Activated naive CD8-positive, alpha-beta T cell (primary cell): ENCODE data around the gene MYL6.
"Not testable (repeated sequence)": the region's sequence is repeated elsewhere in the genome, so short reads cannot be mapped to it uniquely, and the experiment has no call there.

ENCODE experiments used
- H3K27ac Mint-ChIP-seq: one replicate; pipeline ENCODE4 v1.8.0; 2021; ENCODE audit warnings: mixed read lengths
- H3K27me3 Mint-ChIP-seq: one replicate; pipeline ENCODE4 v1.8.0; 2021; ENCODE audit warnings: mixed read lengths
- H3K36me3 Mint-ChIP-seq: one replicate; pipeline ENCODE4 v1.8.0; 2021; ENCODE audit warnings: mixed read lengths
- H3K4me1 Mint-ChIP-seq: one replicate; pipeline ENCODE4 v1.8.0; 2021; ENCODE audit warnings: low read depth, mixed read lengths
- H3K4me3 Mint-ChIP-seq: one replicate; pipeline ENCODE4 v1.8.0; 2021; ENCODE audit warnings: mild to moderate bottlenecking, mixed read lengths
- H3K9me3 Mint-ChIP-seq: one replicate; pipeline ENCODE4 v1.8.0; 2021; ENCODE audit warnings: low read depth, mixed read lengths

Gene MYL6

GRCh38 chr12:56158029-56158925 is at the start of gene MYL6:
Gene MYL6 (plus strand): TSS chr12:56158359. CDS start chr12:56158402, 43 bp downstream.
- Mint-ChIP-seq H3K27ac (peak within 1 kb of the TSS; percentile 97), H3K4me1 (peaks cover 42% of the 10 kb centered on the region), H3K27me3 (no peaks in the 10 kb centered on the region), H3K9me3 (no peaks in the 10 kb centered on the region), H3K36me3 (peaks cover 18% of the 10 kb centered on the region), H3K4me3 (peak within 1 kb of the TSS; percentile 98)

- H3K27me3 Mint-ChIP-seq, result no peaks in the 10 kb centered on the region
- H3K36me3 Mint-ChIP-seq, result peaks cover 25% of the 10 kb centered on the region
- peak overlapping the region; percentile 16 for H3K27ac Mint-ChIP-seq
- no peak overlapping the region for H3K4me3 Mint-ChIP-seq
- peaks cover 23% of the 10 kb centered on the region for H3K4me1 Mint-ChIP-seq
- H3K9me3 Mint-ChIP-seq, result no peaks in the 10 kb centered on the region
Measured at GRCh38 chr12:56110571-56110970, 47.6 kb upstream of the MYL6 start.

- H3K27me3 Mint-ChIP-seq, result no peaks in the 10 kb centered on the region
Measured at GRCh38 chr12:56114084-56114483, 44.1 kb upstream of the MYL6 start.

GRCh38 chr12:56115329-56115728 is 42.8 kb upstream of the MYL6 start:
- H3K4me1 Mint-ChIP-seq, result peaks cover 33% of the 10 kb centered on the region
- H3K36me3 Mint-ChIP-seq, result peaks cover 22% of the 10 kb centered on the region

More at GRCh38 chr12:56114084-56114483, 44.1 kb upstream of the MYL6 start:
- Mint-ChIP-seq H3K4me3 (no peak overlapping the region), H3K4me1 (peaks cover 20% of the 10 kb centered on the region), H3K36me3 (peaks cover 23% of the 10 kb centered on the region), H3K9me3 (no peaks in the 10 kb centered on the region), H3K27ac (peak overlapping the region; percentile 58)

GRCh38 chr12:56116267-56117081 is 41.7 kb upstream of the MYL6 start, which contains the start of gene RPL41:
Gene RPL41 (plus strand): TSS chr12:56116633.
- H3K27ac Mint-ChIP-seq, result peak within 1 kb of the TSS; percentile 99
- H3K36me3 Mint-ChIP-seq, result peaks cover 16% of the 10 kb centered on the region
- no peaks in the 10 kb centered on the region for H3K9me3 Mint-ChIP-seq
- H3K27me3 Mint-ChIP-seq, result no peaks in the 10 kb centered on the region
- H3K4me1 Mint-ChIP-seq, result peaks cover 33% of the 10 kb centered on the region
- H3K4me3 Mint-ChIP-seq, result peak within 1 kb of the TSS; percentile 97

More at GRCh38 chr12:56115329-56115728, 42.8 kb upstream of the MYL6 start:
- Mint-ChIP-seq H3K27me3 (no peaks in the 10 kb centered on the region), H3K27ac (peak overlapping the region; percentile 99), H3K4me3 (peak overlapping the region; percentile 97), H3K9me3 (no peaks in the 10 kb centered on the region)

- H3K9me3 Mint-ChIP-seq, H3K27me3 Mint-ChIP-seq: not testable (repeated sequence)
- H3K27ac Mint-ChIP-seq, result peak overlapping the region; percentile 99
- H3K36me3 Mint-ChIP-seq, result peaks cover 15% of the 10 kb centered on the region
- H3K4me1 Mint-ChIP-seq, result peaks cover 33% of the 10 kb centered on the region
- peak overlapping the region; percentile 97 for H3K4me3 Mint-ChIP-seq
Measured at GRCh38 chr12:56117082-56117706, 41.0 kb upstream of the MYL6 start.

GRCh38 chr12:56117778-56118687 is 40.1 kb upstream of the MYL6 start, which contains the start of gene ZC3H10:
Gene ZC3H10 (plus strand): TSS chr12:56118266. CDS start chr12:56120563, 2,297 bp downstream.
- no peaks in the 10 kb centered on the region for H3K9me3 Mint-ChIP-seq
- no peaks in the 10 kb centered on the region for H3K27me3 Mint-ChIP-seq
- peaks cover 33% of the 10 kb centered on the region for H3K4me1 Mint-ChIP-seq
- H3K4me3 Mint-ChIP-seq, result peak within 1 kb of the TSS; percentile 97
- peak within 1 kb of the TSS; percentile 99 for H3K27ac Mint-ChIP-seq
- H3K36me3 Mint-ChIP-seq, result peaks cover 13% of the 10 kb centered on the region

GRCh38 chr12:56118688-56119357 is 39.3 kb upstream of the MYL6 start:
- peaks cover 11% of the 10 kb centered on the region for H3K36me3 Mint-ChIP-seq
- no peaks in the 10 kb centered on the region for H3K27me3 Mint-ChIP-seq
- H3K4me3 Mint-ChIP-seq, result peak overlapping the region; percentile 97
- H3K9me3 Mint-ChIP-seq, result no peaks in the 10 kb centered on the region
- H3K4me1 Mint-ChIP-seq, result peaks cover 36% of the 10 kb centered on the region
- H3K27ac Mint-ChIP-seq, result peak overlapping the region; percentile 99

- Mint-ChIP-seq H3K9me3 (no peaks in the 10 kb centered on the region), H3K36me3 (peaks cover 11% of the 10 kb centered on the region), H3K27ac (peak overlapping the region; percentile 99), H3K4me3 (peak overlapping the region; percentile 97), H3K4me1 (peaks cover 37% of the 10 kb centered on the region), H3K27me3 (no peaks in the 10 kb centered on the region)
Measured at GRCh38 chr12:56119361-56119796, 38.8 kb upstream of the MYL6 start.

- Mint-ChIP-seq H3K4me3 (no peak overlapping the region), H3K27ac (peak overlapping the region; percentile 58), H3K36me3 (peaks cover 11% of the 10 kb centered on the region), H3K9me3 (no peaks in the 10 kb centered on the region), H3K27me3 (no peaks in the 10 kb centered on the region), H3K4me1 (peaks cover 36% of the 10 kb centered on the region)
Measured at GRCh38 chr12:56120158-56120846, 37.9 kb upstream of the MYL6 start.

GRCh38 chr12:56121204-56121870 is 36.8 kb upstream of the MYL6 start:
- peak overlapping the region; percentile 28 for H3K27ac Mint-ChIP-seq
- peaks cover 37% of the 10 kb centered on the region for H3K4me1 Mint-ChIP-seq
- H3K27me3 Mint-ChIP-seq, result no peaks in the 10 kb centered on the region
- H3K9me3 Mint-ChIP-seq, result no peaks in the 10 kb centered on the region
- no peak overlapping the region for H3K4me3 Mint-ChIP-seq
- peaks cover 11% of the 10 kb centered on the region for H3K36me3 Mint-ChIP-seq

- H3K4me1 Mint-ChIP-seq, result peaks cover 50% of the 10 kb centered on the region
- no peak overlapping the region for H3K4me3 Mint-ChIP-seq
Measured at GRCh38 chr12:56122637-56123036, 35.5 kb upstream of the MYL6 start.

More at GRCh38 chr12:56122637-56123036, 35.5 kb upstream of the MYL6 start:
- H3K27me3 Mint-ChIP-seq, result no peaks in the 10 kb centered on the region
- H3K9me3 Mint-ChIP-seq, result no peaks in the 10 kb centered on the region
- H3K27ac Mint-ChIP-seq, result peak overlapping the region; percentile 55
- peaks cover 3% of the 10 kb centered on the region for H3K36me3 Mint-ChIP-seq
